OCI-LY3 (cell line): ENCODE results near the gene ZNF558.

Experiments
- H2AFZ ChIP-seq: fragments of 200-600, 300-600 bp; shearing (Covaris generic); 2 replicates; pipeline ENCODE4 v1.6.0; 2014; ENCODE audit warnings: antibody characterized with exemption, low read depth, low read length
- H3K27ac ChIP-seq: fragments of 200-600, 300-600 bp; sonication (generic); 2 replicates; pipeline ENCODE4 v1.5.1; 2014; ENCODE audit warnings: mild to moderate bottlenecking, low read length, moderate library complexity, mixed read lengths
- H3K27me3 ChIP-seq: fragments of 200-600, 300-600 bp; sonication (generic); 2 replicates; pipeline ENCODE4 v1.6.1; 2014; ENCODE audit warnings: low read depth, low read length, mixed read lengths
- H3K36me3 ChIP-seq: fragments of 200-600, 300-600 bp; sonication (generic); replicated peaks from 2 replicates; pipeline ENCODE3; 2014; ENCODE audit warnings: low read depth, low read length, mixed read lengths
- H3K4me1 ChIP-seq: fragments of 300-600, 200-600 bp; sonication (generic); 2 replicates; pipeline ENCODE4 v1.6.1; 2014; ENCODE audit warnings: low read length, mixed read lengths
- H3K4me2 ChIP-seq: fragments of 200-600, 300-600 bp; sonication (generic); 2 replicates; pipeline ENCODE4 v1.6.1; 2014; ENCODE audit warnings: low read length, mixed read lengths
- H3K4me3 ChIP-seq: fragments of 300-600, 200-600 bp; sonication (generic); 2 replicates; pipeline ENCODE4 v1.5.1; 2014; ENCODE audit warnings: antibody characterized with exemption, mild to moderate bottlenecking, low read length, moderate library complexity
- H3K79me2 ChIP-seq: fragments of 300-600, 200-600 bp; shearing (Covaris generic); 2 replicates; pipeline ENCODE4 v1.6.1; 2014; ENCODE audit warnings: mild to moderate bottlenecking, low read length, mixed read lengths
- H3K9ac ChIP-seq: fragments of 300-600, 200-600 bp; shearing (Covaris generic); 2 replicates; pipeline ENCODE4 v1.6.0; 2014; ENCODE audit warnings: mild to moderate bottlenecking, low read length, moderate library complexity
- H3K9me3 ChIP-seq: fragments of 200-600, 300-600 bp; shearing (Covaris generic); 2 replicates; pipeline ENCODE4 v1.6.1; 2014; ENCODE audit warnings: low read length, mixed read lengths; ENCODE audit not compliant: insufficient read depth
- H4K20me1 ChIP-seq: fragments of 200-600, 300-600 bp; sonication (generic); 2 replicates; pipeline ENCODE4 v1.6.1; 2016; ENCODE audit warnings: low read length, mixed read lengths; ENCODE audit not compliant: insufficient read depth
- CTCF ChIP-seq: fragments of 200-600, 300-600 bp; sonication (generic); IDR thresholded peaks from 2 replicates; pipeline ENCODE4 v1.5.1; 2014; ENCODE audit warnings: antibody characterized with exemption, low read length, low read depth
- EZH2phosphoT487 ChIP-seq: fragments of 200-600 bp; shearing (Covaris generic); IDR thresholded peaks from 2 replicates; pipeline ENCODE4 v1.6.1; 2018; ENCODE audit warnings: antibody characterized with exemption, mixed run types, low read depth

Gene ZNF558

GRCh38 chr19:8835446-8835845 is 3.3 kb upstream of the ZNF558 start:
- no peaks in the 10 kb centered on the region for H3K27me3 ChIP-seq
- no peaks in the 10 kb centered on the region for H3K36me3 ChIP-seq
- H3K27ac ChIP-seq: no peak overlapping the region
- TF ChIP-seq CTCF: no peak
- no peak for TF ChIP-seq EZH2phosphoT487
- no peaks in the 10 kb centered on the region for H4K20me1 ChIP-seq
- no peak overlapping the region for H2AFZ ChIP-seq
- H3K4me2 ChIP-seq: no peak overlapping the region
- no peaks in the 10 kb centered on the region for H3K4me1 ChIP-seq
- no peaks in the 10 kb centered on the region for H3K79me2 ChIP-seq
- H3K9me3 ChIP-seq: peaks cover 6% of the 10 kb centered on the region; the same call in 1 of the 2 replicates
- no peak overlapping the region for H3K9ac ChIP-seq
- no peak overlapping the region for H3K4me3 ChIP-seq

- no peak overlapping the region for H2AFZ ChIP-seq
- H3K4me2 ChIP-seq: no peak overlapping the region
- no peaks in the 10 kb centered on the region for H3K36me3 ChIP-seq
- no peaks in the 10 kb centered on the region for H3K4me1 ChIP-seq
- no peaks in the 10 kb centered on the region for H3K79me2 ChIP-seq
- no peaks in the 10 kb centered on the region for H4K20me1 ChIP-seq
- no peak overlapping the region for H3K9ac ChIP-seq
- no peaks in the 10 kb centered on the region for H3K27me3 ChIP-seq
- H3K27ac ChIP-seq: no peak overlapping the region
- no peak for TF ChIP-seq EZH2phosphoT487
- no peak for TF ChIP-seq CTCF
- no peak overlapping the region for H3K4me3 ChIP-seq
- H3K9me3 ChIP-seq: peaks cover 6% of the 10 kb centered on the region; the same call in 1 of the 2 replicates
Observed at GRCh38 chr19:8831832-8832131, 322 bp downstream of the ZNF558 start.

GRCh38 chr19:8831373-8831772 is 731 bp downstream of the ZNF558 start:
- no peak overlapping the region for H3K4me3 ChIP-seq
- H3K27ac ChIP-seq: no peak overlapping the region
- no peaks in the 10 kb centered on the region for H3K36me3 ChIP-seq
- H3K4me2 ChIP-seq: no peak overlapping the region
- H3K4me1 ChIP-seq: no peaks in the 10 kb centered on the region
- no peak overlapping the region for H2AFZ ChIP-seq
- H4K20me1 ChIP-seq: no peaks in the 10 kb centered on the region
- TF ChIP-seq EZH2phosphoT487 (no peak), CTCF (no peak)
- no peak overlapping the region for H3K9ac ChIP-seq
- H3K9me3 ChIP-seq: peaks cover 6% of the 10 kb centered on the region; the same call in 1 of the 2 replicates
- H3K27me3 ChIP-seq: no peaks in the 10 kb centered on the region
- no peaks in the 10 kb centered on the region for H3K79me2 ChIP-seq

- Histone ChIP-seq H3K9ac (no peak overlapping the region), H3K27me3 (no peaks in the 10 kb centered on the region), H3K27ac (no peak overlapping the region), H3K79me2 (no peaks in the 10 kb centered on the region), H3K9me3 (peaks cover 5% of the 10 kb centered on the region; the same call in 1 of the 2 replicates), H4K20me1 (no peaks in the 10 kb centered on the region), H3K36me3 (no peaks in the 10 kb centered on the region), H3K4me3 (no peak overlapping the region), H3K4me2 (no peak overlapping the region), H2AFZ (no peak overlapping the region), H3K4me1 (no peaks in the 10 kb centered on the region)
- no peak for TF ChIP-seq CTCF
Observed at GRCh38 chr19:8827277-8827676, 4.8 kb downstream of the ZNF558 start.
